ENCODE data around the gene ITGB3.
"Not testable (repeated sequence)": the region's sequence is repeated elsewhere in the genome, so short reads cannot be mapped to it uniquely, and the experiment has no call there.

Gene ITGB3

DNA sequence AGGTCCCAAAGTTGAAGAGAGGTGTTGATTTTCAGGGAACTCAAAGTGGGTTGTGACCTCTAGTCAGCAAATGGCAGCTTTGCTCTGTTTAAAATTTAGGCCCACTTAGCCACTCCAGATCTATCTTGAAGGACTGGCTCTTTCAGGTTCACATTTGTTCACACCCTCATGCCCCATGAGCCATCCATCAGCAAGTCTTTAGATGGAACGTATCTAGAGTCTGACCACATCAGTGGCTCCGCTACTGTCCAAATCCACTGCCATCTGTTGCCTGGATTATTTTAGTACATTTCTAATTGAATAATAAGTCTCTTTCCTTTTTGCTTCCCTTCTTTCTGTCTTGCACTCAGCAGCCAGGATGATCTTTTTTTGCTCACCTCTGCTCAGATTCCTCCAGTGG lies 10.5 kb downstream of the ITGB3 start:
- in situ Hi-C loops (cut with HindIII; ENCODE audit: low sequenced_read_pairs) = no loop called here
- no peak for DNase-seq (ENCODE audit: low read depth, low spot score)
- TF ChIP-seq, protein P1, sequence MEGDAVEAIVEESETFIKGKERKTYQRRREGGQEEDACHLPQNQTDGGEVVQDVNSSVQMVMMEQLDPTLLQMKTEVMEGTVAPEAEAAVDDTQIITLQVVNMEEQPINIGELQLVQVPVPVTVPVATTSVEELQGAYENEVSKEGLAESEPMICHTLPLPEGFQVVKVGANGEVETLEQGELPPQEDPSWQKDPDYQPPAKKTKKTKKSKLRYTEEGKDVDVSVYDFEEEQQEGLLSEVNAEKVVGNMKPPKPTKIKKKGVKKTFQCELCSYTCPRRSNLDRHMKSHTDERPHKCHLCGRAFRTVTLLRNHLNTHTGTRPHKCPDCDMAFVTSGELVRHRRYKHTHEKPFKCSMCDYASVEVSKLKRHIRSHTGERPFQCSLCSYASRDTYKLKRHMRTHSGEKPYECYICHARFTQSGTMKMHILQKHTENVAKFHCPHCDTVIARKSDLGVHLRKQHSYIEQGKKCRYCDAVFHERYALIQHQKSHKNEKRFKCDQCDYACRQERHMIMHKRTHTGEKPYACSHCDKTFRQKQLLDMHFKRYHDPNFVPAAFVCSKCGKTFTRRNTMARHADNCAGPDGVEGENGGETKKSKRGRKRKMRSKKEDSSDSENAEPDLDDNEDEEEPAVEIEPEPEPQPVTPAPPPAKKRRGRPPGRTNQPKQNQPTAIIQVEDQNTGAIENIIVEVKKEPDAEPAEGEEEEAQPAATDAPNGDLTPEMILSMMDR (IDR thresholded peaks at IDR 0.05; ENCODE audit: low read depth, low read length) = no peak
- no peak overlapping the region for H3K4me3 ChIP-seq (ENCODE audit: low read depth, low read length)

DNA sequence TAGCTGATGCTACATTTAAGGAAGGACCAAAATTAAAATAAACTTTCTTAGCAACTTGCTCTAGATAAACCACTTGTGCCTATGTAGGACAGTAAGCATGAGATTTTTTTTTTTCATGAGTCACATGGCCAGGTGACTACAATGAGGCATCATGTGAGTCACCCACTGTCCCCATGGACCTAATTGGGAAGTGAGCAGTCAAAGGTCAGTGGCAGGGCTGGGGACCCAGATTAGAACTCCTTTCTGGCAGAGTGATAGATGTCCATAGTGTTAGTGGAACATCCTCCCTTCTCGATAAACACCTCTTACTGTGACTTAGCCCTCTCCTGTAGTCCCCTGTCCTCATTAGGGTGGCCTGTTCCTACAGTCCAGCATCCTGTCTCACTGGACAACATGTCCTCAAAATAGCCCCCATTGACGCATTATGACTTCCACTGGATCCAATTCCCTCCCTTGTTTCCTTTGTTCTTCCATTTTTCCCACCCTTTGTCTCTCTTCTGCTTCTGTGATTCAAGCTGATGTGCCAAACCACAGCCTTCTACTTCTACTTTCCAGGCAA lies 12.4 kb downstream of the ITGB3 start:
- TF ChIP-seq, protein P1 (IDR thresholded peaks at IDR 0.05; ENCODE audit: low read depth, low read length) = no peak
- no peak overlapping the region for H3K4me3 ChIP-seq (ENCODE audit: low read depth, low read length)
- in situ Hi-C loops (cut with HindIII; ENCODE audit: low sequenced_read_pairs) = no loop called here
- peak; percentile 85 for DNase-seq (ENCODE audit: low read depth, low spot score)

DNA sequence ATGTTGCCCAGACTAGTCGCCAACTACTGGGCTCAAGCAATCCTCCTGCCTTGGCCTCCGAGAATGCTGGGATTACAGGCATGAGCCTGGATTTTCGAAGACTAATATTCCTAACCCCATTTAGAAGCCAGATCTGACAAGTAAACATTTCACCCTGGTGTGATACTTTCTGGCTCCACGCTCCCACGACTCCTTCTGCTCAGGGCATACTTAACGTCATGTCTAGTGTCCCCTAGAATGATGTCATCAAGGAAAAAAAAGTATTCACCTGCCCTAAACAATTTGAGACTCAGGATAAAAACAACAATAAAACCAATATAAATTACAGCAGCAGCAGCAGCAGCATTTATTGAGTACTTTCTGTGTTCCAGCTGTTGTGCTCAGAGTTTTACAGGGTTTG lies 13.2 kb downstream of the ITGB3 start:
- TF ChIP-seq, protein P1 (IDR thresholded peaks at IDR 0.05; ENCODE audit: low read depth, low read length) = no peak
- in situ Hi-C loops (cut with HindIII; ENCODE audit: low sequenced_read_pairs) = no loop called here
- peak; percentile 66 for DNase-seq (ENCODE audit: low read depth, low spot score)
- no peak overlapping the region for H3K4me3 ChIP-seq (ENCODE audit: low read depth, low read length)

DNA sequence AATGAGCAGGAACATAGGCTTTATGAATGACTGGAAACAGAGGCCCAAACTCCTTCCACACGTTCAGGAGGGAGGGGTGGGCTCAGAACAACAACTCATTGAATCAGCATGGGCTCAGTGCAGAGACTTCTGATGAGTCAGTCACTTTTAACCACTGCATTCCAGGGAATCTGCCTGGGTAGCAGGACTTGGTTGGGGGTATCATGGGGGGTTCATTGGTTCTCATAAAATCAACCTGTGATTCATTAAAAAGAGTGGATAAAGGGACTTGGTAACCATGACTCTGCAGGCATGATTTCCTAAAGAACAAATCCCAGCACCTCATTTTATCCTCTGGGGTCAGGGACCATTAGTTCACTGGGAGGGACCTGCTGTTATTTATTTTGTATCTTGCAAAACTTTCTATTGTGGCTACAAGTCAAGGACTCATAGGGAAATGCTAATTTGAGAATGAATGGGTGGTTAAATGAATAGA lies 13.8 kb downstream of the ITGB3 start:
- H3K4me3 ChIP-seq (ENCODE audit: low read depth, low read length) = no peak overlapping the region
- in situ Hi-C loops (cut with HindIII; ENCODE audit: low sequenced_read_pairs) = no loop called here
- DNase-seq (ENCODE audit: low read depth, low spot score) = peak; percentile 98
- TF ChIP-seq, protein P1 (IDR thresholded peaks at IDR 0.05; ENCODE audit: low read depth, low read length) = no peak

DNA sequence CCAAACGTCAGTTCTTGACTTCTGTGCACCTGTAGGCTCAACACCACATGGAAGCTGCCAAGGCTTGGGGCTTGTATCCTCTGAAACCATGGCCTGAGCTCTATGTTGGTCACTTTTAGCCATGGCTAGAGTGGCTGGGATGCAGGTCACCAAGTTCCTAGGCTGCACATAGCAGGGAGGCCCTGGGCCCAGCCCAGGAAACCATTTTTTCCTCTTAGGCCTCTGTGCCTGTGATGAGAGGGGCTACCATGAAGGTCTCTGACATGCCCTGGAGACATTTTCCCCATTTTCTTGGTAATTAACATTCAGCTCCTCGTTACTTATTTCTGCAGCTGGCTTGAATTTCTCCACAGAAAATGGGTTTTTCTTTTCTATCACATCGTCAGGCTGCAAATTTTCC lies 15.3 kb downstream of the ITGB3 start:
- DNase-seq (ENCODE audit: low read depth, low spot score); H3K4me3 ChIP-seq (ENCODE audit: low read depth, low read length); in situ Hi-C loops (cut with HindIII; ENCODE audit: low sequenced_read_pairs): not testable (repeated sequence)

DNA sequence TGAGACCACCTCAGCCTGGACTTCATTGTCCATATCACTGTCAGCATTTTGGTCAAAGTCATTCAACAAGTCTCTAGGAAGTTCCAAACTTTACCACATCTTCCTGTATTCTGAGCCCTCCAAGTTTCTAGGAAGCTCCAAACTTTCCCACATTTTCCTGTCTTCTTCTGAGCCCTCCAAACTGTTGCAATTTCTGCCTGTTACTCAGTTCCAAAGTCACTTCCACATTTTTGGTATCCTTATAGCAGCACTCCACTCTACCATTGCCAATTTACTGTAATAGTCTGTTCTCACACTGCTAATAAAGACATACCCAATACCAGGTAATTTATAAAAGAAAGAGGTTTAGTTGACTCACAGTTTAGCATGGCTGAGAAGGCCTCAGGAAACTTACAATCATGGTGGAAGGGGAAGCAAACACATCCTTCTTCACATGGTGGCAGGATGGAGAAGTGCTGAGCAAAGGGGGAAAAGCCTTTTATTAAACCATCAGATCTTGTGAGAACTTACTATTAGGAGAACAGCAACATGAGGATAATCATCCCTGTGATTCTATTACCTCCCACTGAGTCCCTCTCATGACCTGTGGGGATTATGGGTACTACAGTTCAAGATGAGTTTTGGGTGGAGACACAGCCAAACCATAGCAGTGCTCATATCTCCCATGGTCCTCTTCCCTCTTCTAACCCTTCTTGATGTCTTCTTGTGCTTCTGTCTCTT lies 16.1 kb downstream of the ITGB3 start:
- in situ Hi-C loops (cut with HindIII; ENCODE audit: low sequenced_read_pairs); DNase-seq (ENCODE audit: low read depth, low spot score); H3K4me3 ChIP-seq (ENCODE audit: low read depth, low read length): not testable (repeated sequence)

DNA sequence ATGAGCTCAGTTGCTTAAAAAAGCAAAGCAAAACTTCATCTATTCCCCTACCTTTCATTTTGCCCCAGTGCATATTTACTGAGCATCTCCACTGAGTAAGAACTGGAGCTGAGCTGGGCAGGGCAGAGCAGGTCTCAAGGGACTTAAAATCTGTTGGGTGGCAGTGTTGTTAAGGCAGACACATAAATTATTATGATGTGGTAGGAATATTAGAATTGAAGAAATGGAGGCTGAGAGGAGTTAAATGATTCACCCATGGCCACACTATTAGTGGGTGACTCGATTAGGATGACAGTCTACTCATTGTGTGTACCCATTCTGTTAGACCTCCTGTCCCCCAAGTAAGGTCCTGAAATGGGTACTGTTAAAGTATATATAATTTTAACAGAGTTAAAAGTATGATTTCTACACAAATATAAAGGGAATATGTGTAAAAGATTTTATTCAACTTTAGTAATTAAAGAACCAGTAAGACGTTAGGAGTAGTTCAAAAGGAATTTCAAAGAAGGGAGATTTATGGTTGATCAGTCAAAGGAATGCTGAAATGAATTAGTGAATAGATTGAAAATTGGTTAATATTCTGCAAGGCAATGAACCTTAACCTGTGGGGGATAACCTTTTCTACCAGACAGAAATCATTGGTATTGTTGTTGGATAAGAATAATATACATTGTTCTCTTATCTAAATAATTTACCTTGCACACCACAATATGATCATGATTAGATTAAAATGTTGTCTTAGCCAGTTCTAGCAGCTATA lies 17.5 kb downstream of the ITGB3 start:
- no peak overlapping the region for H3K4me3 ChIP-seq (ENCODE audit: low read depth, low read length)
- no peak for DNase-seq (ENCODE audit: low read depth, low spot score)
- in situ Hi-C loops (cut with HindIII; ENCODE audit: low sequenced_read_pairs) = no loop called here
- TF ChIP-seq, protein P1 (IDR thresholded peaks at IDR 0.05; ENCODE audit: low read depth, low read length) = no peak

Measured in astrocyte of the spinal cord (primary cell).